NB4 (cell line): ENCODE data around the gene FAM120B.

Source experiments
- DNase-seq: peaks from one replicate; pipeline ENCODE4 v3.0.0; 2010; ENCODE audit warnings: low read depth
- H3K4me3 ChIP-seq: one replicate; pipeline ENCODE4 v1.5.1; 2011; ENCODE audit warnings: mild to moderate bottlenecking, low read depth, low read length, moderate library complexity
- MYC ChIP-seq: IDR thresholded peaks from 2 replicates; pipeline ENCODE4 v1.6.1; 2011; ENCODE audit warnings: low read depth, low read length
- POLR2A ChIP-seq: IDR thresholded peaks from 2 replicates; pipeline ENCODE4 v1.6.1; 2011; ENCODE audit warnings: mild to moderate bottlenecking; ENCODE audit not compliant: insufficient read length; ENCODE audit errors: extremely low read depth
- TF ChIP-seq, protein P1 (sequence below): IDR thresholded peaks from one replicate; pipeline ENCODE4 v1.5.1; 2012; ENCODE audit warnings: low read depth, low read length
- TF ChIP-seq, protein P2 (sequence below): IDR thresholded peaks from 2 replicates; pipeline ENCODE4 v1.6.1; 2011; ENCODE audit warnings: low read depth, low read length

The FAM120B gene

DNA sequence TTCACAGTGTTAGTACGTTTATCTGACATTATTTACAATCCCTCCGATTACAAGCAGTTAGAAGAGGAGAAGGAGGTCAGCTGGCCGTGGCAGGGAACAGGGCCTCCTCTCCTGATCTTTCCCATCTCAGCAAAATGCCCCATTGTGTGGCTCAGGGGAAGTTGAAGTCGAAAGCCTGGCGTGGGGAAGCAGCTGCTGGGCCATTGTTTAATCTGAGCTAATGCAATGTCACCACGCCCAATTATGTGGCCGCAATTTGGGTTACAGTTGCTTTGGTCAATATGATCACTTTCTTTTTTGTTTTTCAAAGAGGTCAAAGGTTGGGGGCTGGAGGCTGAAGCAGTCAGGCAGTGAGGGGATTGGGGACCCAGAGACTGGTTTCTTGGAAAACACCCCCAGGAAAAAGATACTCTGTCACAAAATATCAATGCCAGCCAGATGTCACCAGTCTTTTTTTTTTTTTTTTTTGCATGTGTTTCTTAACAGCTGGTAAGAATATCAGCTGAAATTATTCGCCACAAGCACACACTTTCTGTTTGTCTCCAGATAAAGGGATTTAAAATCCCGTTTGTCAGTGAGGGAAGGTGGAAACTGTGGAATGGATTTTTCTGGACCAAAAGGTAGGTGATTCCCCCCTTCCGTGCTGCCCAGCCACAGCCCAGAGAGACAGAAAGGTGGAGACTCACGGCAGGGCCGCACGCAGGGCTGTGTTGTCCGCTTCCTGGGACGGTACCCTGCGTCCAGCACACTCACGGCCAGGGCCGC lies 40.3 kb upstream of the FAM120B start:
- TF ChIP-seq MYC, result no peak
- TF ChIP-seq, protein P1, sequence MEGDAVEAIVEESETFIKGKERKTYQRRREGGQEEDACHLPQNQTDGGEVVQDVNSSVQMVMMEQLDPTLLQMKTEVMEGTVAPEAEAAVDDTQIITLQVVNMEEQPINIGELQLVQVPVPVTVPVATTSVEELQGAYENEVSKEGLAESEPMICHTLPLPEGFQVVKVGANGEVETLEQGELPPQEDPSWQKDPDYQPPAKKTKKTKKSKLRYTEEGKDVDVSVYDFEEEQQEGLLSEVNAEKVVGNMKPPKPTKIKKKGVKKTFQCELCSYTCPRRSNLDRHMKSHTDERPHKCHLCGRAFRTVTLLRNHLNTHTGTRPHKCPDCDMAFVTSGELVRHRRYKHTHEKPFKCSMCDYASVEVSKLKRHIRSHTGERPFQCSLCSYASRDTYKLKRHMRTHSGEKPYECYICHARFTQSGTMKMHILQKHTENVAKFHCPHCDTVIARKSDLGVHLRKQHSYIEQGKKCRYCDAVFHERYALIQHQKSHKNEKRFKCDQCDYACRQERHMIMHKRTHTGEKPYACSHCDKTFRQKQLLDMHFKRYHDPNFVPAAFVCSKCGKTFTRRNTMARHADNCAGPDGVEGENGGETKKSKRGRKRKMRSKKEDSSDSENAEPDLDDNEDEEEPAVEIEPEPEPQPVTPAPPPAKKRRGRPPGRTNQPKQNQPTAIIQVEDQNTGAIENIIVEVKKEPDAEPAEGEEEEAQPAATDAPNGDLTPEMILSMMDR, result no peak
- no peak for TF ChIP-seq POLR2A
- TF ChIP-seq, protein P2, sequence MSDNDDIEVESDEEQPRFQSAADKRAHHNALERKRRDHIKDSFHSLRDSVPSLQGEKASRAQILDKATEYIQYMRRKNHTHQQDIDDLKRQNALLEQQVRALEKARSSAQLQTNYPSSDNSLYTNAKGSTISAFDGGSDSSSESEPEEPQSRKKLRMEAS, result no peak
- DNase-seq, result peak; percentile 42
- no peak overlapping the region for H3K4me3 ChIP-seq

DNA sequence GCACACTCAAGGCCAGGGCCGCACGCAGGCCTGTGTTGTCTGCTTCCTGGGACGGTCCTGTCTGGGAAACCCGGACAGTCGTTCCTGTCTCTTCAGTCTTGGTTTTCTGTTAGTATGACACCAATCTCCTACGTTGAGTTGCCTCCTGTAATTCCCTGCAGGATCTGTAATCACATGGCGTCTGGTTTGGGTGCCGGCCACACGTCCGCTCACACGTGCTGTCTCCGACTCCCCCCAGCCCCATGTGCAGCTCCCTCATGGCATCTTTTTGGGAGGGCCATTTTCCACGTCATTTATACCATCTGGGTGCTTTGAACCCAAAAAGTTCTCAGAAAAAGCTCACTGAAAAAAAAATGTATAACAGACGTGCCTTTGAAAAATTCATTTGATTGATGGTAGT lies 38.9 kb upstream of the FAM120B start:
- no peak for DNase-seq
- TF ChIP-seq POLR2A, result no peak
- TF ChIP-seq, protein P2, result no peak
- TF ChIP-seq MYC, result no peak
- TF ChIP-seq, protein P1, result no peak
- no peak overlapping the region for H3K4me3 ChIP-seq

DNA sequence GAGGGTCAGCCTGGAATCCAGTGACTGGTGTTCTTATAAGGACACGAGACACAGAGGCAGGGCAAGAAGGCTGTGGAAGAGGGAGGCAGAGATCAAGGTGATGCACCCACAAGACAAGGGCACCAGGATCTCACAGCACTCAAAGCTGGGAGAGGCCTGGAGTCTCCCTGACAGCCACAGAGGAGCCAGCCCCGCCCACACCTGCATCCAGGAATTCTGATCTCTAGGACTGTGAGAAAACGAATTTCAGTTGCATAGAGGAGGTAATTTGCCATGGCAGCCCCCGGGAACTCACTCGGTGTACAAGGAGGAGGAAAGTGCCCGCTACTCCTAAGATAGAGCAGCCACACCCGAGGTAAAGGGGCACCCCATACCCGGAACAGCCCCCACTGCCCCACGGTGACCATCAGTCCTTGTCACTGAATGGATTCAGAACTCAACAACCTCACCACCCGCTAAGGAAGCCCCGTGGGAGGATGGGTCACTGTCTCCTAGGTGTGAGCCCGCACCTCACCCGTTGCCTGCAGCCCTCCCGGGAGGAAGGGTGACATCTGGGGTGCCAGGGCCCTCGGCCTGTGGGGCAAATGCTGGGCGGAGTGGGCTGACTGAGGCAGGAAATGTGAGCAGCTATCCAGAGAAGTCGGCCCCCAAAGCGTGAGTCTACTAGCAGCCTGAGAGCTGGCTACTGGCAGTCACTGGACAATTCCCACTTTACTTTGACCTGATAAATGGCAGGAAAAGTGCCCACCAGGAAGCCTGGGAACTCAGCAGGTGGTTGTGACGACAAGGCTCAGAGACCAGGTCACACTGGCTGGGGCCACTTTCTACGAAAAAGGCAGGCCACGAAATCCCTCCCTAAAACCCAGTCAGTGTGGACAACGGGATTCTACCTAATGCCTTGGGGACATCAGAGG lies 38.1 kb upstream of the FAM120B start:
- no peak for DNase-seq
- TF ChIP-seq MYC, result no peak
- TF ChIP-seq, protein P1, result no peak
- no peak for TF ChIP-seq POLR2A
- TF ChIP-seq, protein P2, result no peak

DNA sequence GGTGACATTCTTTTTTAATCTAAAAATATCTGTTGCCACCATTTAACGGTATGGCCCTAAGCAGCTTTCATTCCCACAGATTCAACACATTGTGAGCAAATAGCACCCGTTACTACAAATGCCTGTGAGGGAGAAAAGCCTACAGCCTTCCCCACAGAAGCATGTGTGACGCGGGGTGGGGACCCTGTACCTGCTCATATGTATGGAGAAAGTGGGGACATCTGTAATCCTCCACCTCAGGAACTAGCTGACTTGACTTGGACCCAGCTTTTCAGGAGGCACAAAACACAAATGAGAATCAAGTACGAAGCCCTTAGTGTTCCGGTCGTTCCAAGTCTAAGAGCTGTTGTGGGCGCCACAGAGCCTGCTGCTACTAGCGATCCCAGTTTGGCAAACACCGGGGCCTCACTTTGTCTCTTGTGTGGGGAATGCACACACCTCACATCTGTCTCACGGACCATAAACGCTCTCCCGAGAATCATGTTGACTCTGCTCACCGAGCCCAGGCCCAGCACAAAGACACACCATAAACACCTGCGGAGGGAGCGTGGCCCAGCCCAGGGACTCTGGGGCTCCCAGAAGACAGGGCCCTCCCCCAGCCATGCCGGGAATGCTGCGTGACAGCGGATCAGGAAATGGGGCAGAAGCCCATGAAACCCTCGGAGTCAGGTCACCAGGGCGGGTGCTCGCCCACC lies 37.3 kb upstream of the FAM120B start:
- no peak for DNase-seq
- no peak overlapping the region for H3K4me3 ChIP-seq
- TF ChIP-seq, protein P1, result no peak
- TF ChIP-seq MYC (no peak), POLR2A (no peak)
- TF ChIP-seq, protein P2, result no peak

More for the DNA sequence above, 38.1 kb upstream of the FAM120B start:
- H3K4me3 ChIP-seq, result no peak overlapping the region

DNA sequence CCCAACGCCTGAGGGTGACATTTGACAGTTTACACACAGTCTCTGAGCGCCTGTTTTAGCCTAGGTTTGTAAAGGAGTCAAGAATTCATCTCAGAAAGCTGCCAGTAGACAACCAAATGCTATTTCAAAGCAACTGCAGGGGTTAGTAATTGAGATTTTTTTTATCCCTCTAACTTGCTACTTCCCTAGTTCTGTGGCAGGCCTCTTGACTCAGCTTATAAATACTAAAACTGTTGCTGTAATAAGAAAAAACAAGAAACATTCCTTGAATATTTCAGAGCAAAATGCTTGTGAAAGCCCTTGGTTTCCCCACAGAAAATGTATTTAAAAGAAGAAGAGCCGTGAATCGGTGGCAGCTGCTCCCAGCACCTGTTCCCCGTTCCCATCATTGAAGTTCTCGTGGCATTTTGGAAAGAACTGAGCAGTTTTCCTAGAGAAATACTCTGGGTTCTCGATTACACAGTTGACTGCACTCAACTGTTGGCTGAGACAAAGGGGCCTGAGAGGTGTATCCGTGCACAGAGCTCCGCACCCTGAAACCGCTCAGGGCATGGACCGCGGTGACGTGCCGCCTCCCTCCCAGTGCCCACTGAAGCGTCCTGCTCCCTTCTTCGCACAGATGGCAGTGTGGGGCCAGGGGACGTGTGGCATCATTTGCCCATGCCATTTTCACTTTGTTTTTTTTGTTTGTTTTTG lies 36.6 kb upstream of the FAM120B start:
- DNase-seq, result no peak

More for the DNA sequence above, 36.6 kb upstream of the FAM120B start:
- TF ChIP-seq, protein P1, result no peak
- TF ChIP-seq MYC (no peak), POLR2A (no peak)
- TF ChIP-seq, protein P2, result no peak
- no peak overlapping the region for H3K4me3 ChIP-seq
